Measurements from ENCODE around the gene NMT2. TPM values are rescaled to one million over a fixed set of nuclear protein-coding genes. Genes with fewer than 3 reads are reported as not detected.

The NMT2 gene
- total RNA-seq, 1 donor from 2014 or later = 15.2 TPM

DNA sequence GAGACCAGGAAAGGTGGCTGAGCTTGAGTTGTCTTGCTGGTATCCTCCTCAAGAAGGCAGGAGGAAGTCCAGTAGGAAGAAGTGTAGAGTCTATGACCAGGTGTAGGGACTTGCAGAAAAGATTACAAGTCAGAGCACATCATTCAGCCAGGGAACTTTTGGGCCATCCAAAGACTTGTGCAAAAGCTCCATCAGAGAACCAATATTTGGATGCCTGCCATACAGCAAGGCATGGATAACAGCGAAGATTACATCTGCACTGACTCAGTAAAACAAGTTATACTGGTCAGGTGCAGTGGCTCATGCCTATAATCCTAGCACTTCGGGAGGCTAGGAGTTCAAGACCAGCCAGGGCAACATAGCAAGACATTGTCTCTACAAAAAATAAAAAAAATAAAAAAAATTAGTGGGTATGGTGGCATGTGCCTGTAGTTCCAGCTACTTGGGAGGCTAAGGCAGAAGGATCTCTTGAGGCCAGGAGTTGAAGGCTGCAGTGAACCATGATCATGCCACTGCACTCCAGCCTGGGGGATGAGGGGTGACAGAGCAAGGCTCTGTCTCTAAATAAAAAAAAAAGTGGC lies 13.2 kb upstream of the NMT2 start:
- H3K27me3 ChIP-seq = no peaks in the 10 kb centered on the region
- DNase-seq (ENCODE audit: extremely low spot score in 2 of 2) = no peak
- H3K9me3 ChIP-seq = no peaks in the 10 kb centered on the region
- no peaks in the 10 kb centered on the region for H3K36me3 ChIP-seq
- no peak overlapping the region for H3K27ac ChIP-seq
- H3K4me1 ChIP-seq = no peaks in the 10 kb centered on the region
- intact Hi-C loops (cut with DNase I) = no loop called here
- no peak for TF ChIP-seq POLR2A (IDR thresholded peaks at IDR 0.05)
- TF ChIP-seq CTCF (IDR thresholded peaks at IDR 0.05) = no peak
- no peak for TF ChIP-seq POLR2AphosphoS5 (IDR thresholded peaks at IDR 0.05; ENCODE audit: insufficient read depth in 1 of 2, low read depth in 1 of 2)
- H3K4me3 ChIP-seq = no peak overlapping the region

DNA sequence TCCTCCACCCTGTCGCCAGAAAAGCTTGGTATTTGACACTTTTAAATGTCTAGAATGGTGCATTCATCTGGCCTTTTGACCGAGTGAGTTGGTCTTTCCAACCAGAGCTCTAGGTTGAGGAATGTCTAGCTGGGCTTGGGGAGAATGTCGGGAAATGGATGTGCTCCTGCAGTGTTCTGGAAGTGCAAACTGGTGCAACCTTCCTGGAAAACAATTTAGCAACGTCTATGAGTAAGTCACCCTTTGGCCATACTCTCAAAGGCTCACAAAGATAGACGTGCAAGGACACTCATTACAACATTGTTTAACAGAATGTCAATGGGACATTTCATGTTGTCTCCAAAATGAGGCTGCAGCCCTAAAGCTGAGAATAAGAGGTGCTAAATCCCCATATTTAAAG lies 12.2 kb upstream of the NMT2 start:
- intact Hi-C loops (cut with DNase I) = no loop called here
- no peak overlapping the region for H3K27ac ChIP-seq
- DNase-seq (ENCODE audit: extremely low spot score in 2 of 2) = no peak
- TF ChIP-seq CTCF (IDR thresholded peaks at IDR 0.05) (no peak), POLR2AphosphoS5 (IDR thresholded peaks at IDR 0.05; ENCODE audit: insufficient read depth in 1 of 2, low read depth in 1 of 2) (no peak), POLR2A (IDR thresholded peaks at IDR 0.05) (no peak)
- H3K36me3 ChIP-seq = no peaks in the 10 kb centered on the region
- no peaks in the 10 kb centered on the region for H3K9me3 ChIP-seq
- no peaks in the 10 kb centered on the region for H3K27me3 ChIP-seq
- H3K4me3 ChIP-seq = no peak overlapping the region
- no peaks in the 10 kb centered on the region for H3K4me1 ChIP-seq

DNA sequence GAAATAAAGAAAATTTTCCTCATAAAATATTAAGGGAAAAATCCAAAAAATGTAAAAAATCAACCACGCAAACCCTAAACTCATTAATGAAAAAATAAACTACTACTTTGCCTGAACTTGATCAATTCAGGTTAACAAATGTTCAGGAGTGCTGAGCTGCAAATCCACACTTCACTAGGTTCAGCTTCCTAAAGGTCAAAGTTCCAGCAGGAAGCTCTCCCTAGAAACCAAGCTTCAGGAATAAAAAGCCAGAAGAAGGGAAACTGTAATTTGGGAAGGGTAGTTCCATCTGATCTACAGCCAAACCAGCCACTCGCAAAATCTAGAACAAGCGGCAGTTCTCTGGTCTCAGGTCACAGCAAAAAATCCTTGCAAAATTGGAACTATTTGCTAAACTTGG lies 7.8 kb upstream of the NMT2 start:
- no peaks in the 10 kb centered on the region for H3K36me3 ChIP-seq
- no peaks in the 10 kb centered on the region for H3K27me3 ChIP-seq
- H3K4me1 ChIP-seq = no peaks in the 10 kb centered on the region
- no peak overlapping the region for H3K27ac ChIP-seq
- intact Hi-C loops (cut with DNase I) = no loop called here
- DNase-seq (ENCODE audit: extremely low spot score in 2 of 2) = no peak
- H3K4me3 ChIP-seq = no peak overlapping the region
- TF ChIP-seq POLR2A (IDR thresholded peaks at IDR 0.05) = no peak
- no peaks in the 10 kb centered on the region for H3K9me3 ChIP-seq

- Histone ChIP-seq H3K4me1 (no peaks in the 10 kb centered on the region), H3K4me3 (no peak overlapping the region), H3K27ac (no peak overlapping the region), H3K36me3 (no peaks in the 10 kb centered on the region), H3K9me3 (no peaks in the 10 kb centered on the region), H3K27me3 (no peaks in the 10 kb centered on the region)
- DNase-seq (ENCODE audit: extremely low spot score in 2 of 2) = no peak
- intact Hi-C loops (cut with DNase I) = no loop called here
- TF ChIP-seq POLR2AphosphoS5 (IDR thresholded peaks at IDR 0.05; ENCODE audit: insufficient read depth in 1 of 2, low read depth in 1 of 2) (no peak), CTCF (IDR thresholded peaks at IDR 0.05) (no peak), POLR2A (IDR thresholded peaks at IDR 0.05) (no peak)
These were observed 7.1 kb upstream of the NMT2 start for GRCh38 chr10:15175587-15175986.

DNA sequence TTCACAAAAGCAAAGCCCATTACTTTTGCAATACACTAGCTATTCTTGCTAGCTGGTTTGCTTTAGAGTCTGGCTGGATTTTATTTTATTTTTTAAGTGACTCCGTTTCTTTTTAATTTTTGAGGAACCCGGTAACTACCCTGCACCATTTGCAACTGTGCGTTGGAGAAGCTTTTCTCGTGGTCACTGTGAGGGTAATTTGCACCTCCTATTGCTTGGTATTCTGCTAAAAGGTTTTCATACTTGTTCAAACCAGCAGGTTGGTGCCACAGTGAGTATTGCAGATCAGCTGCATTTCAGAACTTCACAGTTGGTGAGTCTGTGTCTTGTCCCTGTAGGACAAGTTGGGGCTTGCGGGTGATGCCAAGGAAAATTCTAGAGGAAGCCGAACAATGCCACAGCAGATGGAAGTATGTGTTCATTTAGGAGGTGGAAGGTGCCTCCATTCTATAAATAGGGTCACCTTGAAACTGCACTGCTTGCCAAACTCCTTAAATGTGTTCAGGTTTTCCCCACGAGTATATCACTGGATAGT lies 3.9 kb upstream of the NMT2 start:
- DNase-seq (ENCODE audit: extremely low spot score in 2 of 2) = no peak
- no peaks in the 10 kb centered on the region for H3K36me3 ChIP-seq
- H3K27ac ChIP-seq = no peak overlapping the region

More for the DNA sequence above, 3.9 kb upstream of the NMT2 start:
- no peak for TF ChIP-seq POLR2AphosphoS5 (IDR thresholded peaks at IDR 0.05; ENCODE audit: insufficient read depth in 1 of 2, low read depth in 1 of 2)
- TF ChIP-seq POLR2A (IDR thresholded peaks at IDR 0.05) = no peak
- no peak for TF ChIP-seq CTCF (IDR thresholded peaks at IDR 0.05)
- no peaks in the 10 kb centered on the region for H3K27me3 ChIP-seq
- H3K4me1 ChIP-seq = peaks cover 11% of the 10 kb centered on the region
- no peaks in the 10 kb centered on the region for H3K9me3 ChIP-seq
- H3K4me3 ChIP-seq = no peak overlapping the region
- intact Hi-C loops (cut with DNase I) = no loop called here
